HG03432 (cell line): ENCODE data around the gene SRPK1.
"Not testable (repeated sequence)": the region's sequence is repeated elsewhere in the genome, so short reads cannot be mapped to it uniquely, and the experiment has no call there.

ENCODE experiments used
- ATAC-seq: cut with Tn5 transposase; IDR thresholded peaks from one replicate; pipeline ENCODE4 v1.9.1; 2021; ENCODE audit warnings: mild to moderate bottlenecking, moderate library complexity; ENCODE audit not compliant: unreplicated experiment

SRPK1 gene

GRCh38 chr6:35931873-35932272, 11.0 kb upstream of the SRPK1 start:
- not testable (repeated sequence) for ATAC-seq

DNA sequence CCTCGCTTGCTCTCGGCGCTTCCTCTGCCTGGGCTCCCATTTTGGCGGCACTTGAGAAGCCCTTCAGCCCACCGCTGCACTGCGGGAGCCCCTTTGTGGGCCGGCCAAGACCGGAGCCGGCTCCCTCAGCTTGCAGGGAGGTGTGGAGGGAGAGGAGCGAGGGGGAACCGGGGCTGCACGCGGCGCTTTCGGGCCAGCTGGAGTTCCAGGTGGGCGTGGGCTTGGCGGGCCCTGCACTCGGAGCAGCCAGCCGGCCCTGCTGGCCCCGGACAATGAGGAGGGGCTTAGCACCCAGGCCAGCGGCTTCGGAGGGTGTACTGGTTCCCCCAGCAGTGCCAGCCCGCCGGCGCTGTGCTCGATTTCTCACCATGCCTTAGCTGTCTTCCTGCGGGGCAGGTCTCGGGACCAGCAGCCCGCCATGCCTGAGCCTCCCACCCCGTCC, 10.2 kb upstream of the SRPK1 start:
- no peak for ATAC-seq

GRCh38 chr6:35929601-35930000, 8.7 kb upstream of the SRPK1 start:
- no peak for ATAC-seq

DNA sequence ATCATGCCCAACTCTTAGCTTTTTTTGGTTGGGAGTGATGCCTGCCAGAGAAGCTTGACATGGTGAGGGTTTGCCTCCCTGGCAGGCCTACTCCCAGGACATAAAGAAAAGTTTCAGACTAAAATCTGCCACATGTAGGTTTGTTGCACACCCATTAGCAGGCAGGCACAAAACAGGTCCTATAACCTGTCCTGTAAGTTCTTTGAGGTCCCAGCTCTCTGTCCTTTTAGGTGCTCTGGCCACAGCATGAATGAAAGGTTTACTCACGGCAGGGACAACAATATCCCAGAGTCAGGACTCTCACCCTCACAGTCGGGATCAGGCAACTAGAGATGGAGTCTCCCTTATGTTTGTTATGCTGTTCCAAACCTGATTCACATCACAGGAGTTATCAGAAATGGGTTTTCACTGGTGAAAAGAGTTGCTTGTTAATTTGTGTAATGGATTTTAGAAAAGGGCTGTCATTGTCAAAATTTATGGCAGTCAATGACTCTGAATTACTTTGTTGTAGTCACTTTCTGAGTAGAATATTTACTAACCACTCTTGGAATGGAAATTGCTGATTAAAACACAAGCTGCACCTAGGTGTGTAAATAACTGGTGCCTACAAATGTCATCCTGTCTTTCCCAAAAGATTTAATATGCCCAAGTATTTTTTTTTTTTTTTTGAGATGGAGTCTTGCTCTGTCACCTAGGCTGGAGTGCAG, 5.8 kb upstream of the SRPK1 start:
- no peak for ATAC-seq

DNA sequence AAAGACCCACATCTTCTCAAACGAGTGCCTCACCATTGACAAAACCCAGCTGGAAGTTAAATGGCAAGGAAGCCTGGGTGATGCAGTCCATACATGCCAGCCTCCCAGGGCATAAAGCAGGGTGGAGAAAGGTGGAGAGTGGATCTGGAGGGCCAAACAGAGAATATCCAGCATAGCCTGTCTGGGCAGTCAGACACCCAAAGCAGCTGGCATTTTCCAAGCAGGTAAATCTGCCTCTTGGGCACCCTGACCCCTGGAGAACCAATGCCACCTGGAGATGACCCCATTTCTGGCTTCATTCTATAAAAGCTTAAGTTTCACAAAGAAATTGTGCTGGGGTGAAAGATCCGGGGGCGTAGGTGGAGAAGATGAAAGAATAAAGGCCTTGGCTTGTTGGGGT, 5.1 kb upstream of the SRPK1 start:
- no peak for ATAC-seq

DNA sequence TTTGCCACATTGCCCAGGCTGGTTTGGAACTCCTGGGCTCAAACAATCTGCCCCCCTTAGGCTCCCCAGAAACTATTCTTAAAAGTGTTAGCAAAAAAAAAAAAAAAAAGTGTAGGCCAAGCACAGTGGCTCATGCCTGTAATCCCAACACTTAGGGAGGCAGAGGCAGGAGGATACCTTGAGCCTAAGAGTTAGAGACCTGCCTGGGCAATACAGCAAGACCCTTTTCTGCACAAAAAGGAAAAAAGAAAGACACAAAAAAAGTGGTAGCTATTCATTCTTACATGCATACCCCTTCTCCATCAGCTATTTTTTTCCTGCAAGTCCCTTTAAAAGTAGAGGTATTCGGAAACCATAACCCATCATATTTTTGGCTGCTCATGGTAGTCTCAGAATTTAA, 3.2 kb upstream of the SRPK1 start:
- no peak for ATAC-seq

DNA sequence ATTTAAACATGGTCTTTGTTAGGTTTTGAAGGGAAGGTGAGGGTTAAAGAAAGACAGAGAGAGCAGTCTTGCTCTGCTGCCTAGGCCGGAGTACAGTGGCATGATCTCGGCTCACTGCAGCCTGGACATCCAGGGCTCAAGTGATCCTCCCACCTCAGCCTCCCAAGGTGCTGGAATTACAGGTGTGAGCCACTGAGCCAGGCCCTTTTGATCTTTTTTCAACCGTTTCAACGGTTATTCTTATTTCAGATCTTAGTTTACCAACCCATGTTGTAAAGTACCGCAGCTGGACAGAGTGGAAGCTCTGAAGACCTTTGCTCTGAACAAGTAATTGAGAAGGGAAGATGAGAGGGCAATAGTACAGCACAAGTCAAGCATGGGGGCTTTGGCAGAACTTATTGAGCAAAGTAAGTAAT, 1.2 kb upstream of the SRPK1 start:
- no peak for ATAC-seq

- peak; percentile 33 for ATAC-seq
Observed at GRCh38 chr6:35919827-35920751, 809 bp downstream of the SRPK1 start.

- ATAC-seq, result peak; percentile 15
Observed at GRCh38 chr6:35919085-35919826, 1.6 kb downstream of the SRPK1 start.

DNA sequence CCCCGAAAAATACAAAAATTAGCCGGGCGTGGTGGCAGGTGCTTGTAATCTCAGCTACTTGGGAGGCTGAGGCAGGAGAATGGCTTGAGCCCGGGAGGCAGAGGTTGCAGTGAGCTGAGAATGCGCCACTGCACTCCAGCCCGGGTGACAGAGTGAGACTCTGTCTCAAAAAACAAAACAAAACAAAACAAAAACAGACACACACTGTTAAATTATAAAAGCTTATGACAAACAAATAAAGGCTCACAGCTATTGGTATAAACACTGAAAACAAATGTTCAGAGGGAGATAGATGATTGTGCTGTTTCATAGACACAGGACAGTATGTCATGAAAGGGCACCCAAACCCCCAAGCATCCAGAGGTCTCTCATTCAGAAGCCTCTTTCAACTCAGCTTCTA, 4.0 kb downstream of the SRPK1 start:
- ATAC-seq, result not testable (repeated sequence)

- ATAC-seq, result no peak
Observed at GRCh38 chr6:35916056-35916455, 4.8 kb downstream of the SRPK1 start.

DNA sequence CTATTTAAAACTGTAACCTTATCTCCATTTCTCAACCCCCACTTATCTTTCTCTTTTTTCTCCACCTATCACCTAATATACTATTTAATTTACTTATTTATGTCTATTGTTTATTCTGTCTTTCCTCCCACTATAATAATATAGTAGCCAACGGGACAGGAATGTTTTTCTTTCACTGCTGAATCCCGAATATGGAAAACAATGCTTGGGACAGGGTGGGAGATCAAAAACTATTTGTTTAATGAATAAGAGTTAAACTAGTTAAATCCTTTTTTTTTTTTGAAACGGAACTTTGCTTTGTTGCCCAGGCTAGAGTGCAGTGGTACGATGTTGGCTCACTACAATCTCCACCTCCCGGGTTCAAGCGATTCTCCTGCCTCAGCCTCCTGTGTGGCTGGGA, 6.4 kb downstream of the SRPK1 start:
- ATAC-seq, result no peak

DNA sequence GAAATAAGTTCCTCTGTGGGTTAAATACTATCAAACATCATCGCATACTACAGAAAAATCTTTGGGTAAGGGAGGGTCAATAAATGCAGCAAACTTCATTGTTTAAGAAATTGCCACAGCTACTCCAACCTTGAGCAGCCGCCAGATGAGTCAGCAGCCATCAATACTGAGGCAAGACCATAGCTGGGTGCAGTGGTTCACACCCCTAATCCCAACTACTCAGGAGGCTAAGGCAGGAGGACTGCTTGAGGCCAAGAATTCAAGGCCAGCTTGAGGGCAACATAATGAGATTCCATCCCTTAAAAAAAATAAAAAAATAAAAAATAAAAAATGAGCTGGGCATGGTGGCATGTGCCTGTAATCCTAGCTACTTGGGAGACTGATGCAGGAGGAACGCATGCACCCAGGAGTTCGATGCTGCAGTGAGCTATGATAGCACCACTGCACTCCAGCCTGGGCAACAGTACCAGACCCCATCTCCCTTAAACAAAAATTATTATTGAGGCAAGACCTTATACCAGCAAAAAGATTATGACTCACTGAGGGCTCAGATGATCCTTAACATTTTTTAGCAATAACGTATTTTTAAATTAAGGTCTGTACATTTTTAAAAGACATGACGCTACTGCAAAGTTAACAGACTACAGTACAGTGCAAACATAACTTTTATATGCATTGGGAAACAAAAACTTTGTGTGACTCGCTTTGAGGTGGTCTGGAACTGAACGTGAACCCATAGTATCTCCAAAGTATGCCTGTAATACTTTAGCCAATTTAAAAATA, 8.8 kb downstream of the SRPK1 start:
- ATAC-seq, result no peak

GRCh38 chr6:35909571-35909970, 11.3 kb downstream of the SRPK1 start:
- not testable (repeated sequence) for ATAC-seq

DNA sequence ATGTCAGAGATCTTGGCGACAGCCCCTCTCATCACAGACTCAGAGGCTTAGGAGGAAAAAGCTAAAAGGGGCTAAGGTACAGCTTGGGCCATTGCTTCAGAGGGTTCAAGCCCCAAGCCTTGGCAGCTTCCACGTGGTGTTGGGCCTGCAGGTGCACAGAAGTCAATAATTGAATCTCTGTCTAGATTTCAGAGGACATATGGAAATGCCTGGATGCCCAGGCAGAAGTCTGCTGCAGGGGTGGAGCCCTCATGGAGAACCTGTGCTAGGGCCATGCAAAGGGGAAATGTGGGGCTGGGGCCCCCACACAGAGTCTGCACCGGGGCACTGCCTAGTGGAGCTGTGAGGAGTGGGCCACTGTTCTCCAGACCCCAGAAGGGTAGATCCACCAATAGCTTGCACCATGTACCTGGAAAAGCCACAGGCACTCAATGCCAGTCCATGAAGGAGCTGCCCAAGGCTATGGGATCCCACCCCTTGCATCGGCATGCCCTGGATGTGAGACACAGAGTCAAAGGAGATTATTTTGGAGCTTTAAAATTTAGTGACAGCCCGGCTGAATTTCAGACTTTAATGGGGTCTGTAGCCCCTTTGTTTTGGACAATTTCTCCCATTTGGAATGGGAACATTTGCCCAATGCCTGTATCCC, 12.0 kb downstream of the SRPK1 start:
- not testable (repeated sequence) for ATAC-seq

DNA sequence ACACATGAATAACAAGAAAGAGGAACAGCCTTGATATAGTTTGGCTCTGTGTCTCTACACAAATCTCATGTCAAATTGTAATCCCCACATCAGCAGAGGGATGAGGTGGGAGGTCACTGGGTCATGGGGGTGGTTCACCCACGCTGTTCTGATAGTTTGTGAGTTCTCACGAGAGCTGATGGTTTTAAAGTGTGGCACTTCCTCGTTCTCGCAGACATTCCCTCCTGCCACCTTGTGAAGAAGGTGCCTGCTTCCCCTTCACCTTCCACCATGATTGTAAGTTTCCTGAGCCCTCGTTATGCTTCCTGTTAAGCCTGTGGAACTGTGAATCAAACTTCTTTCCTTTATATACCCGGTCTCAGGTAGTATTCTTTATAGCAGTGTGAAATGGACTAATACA, 13.1 kb downstream of the SRPK1 start:
- no peak for ATAC-seq

GRCh38 chr6:35906499-35906846, 14.4 kb downstream of the SRPK1 start:
- ATAC-seq, result no peak

- no peak for ATAC-seq
Observed at GRCh38 chr6:35905841-35906498, 14.9 kb downstream of the SRPK1 start.

GRCh38 chr6:35905141-35905785, 15.6 kb downstream of the SRPK1 start:
- ATAC-seq, result no peak
